HG02973 (cell line): ENCODE data around the gene PPP1R9A.
"Not testable (repeated sequence)": the region's sequence is repeated elsewhere in the genome, so short reads cannot be mapped to it uniquely, and the experiment has no call there.

Experiments
- ATAC-seq: cut with Tn5 transposase; IDR thresholded peaks from one replicate; pipeline ENCODE4 v1.9.1; 2021; ENCODE audit warnings: moderate library complexity; ENCODE audit not compliant: unreplicated experiment

PPP1R9A gene

GRCh38 chr7:94972296-94972695 lies 64.9 kb downstream of the PPP1R9A start:
- ATAC-seq: no peak

DNA sequence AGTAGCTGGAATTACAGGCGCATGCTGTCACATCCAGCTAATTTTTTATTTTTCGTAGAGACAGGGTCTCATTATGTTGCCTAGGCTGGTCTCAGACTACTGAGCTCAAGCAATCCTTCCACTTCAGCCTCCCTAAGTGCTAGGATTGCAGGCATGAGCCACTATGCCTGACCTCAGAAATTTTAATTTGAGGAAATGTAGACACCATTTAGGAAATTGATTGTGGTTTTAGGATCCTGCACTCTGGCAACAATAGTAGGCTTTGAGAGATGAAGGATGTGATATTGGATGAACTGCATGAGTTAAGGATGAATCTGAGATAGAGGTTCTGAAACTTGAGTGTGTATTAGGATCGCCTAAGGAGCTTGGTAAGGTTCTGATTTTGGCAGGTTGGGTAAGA lies 66.5 kb downstream of the PPP1R9A start:
- ATAC-seq: no peak

DNA sequence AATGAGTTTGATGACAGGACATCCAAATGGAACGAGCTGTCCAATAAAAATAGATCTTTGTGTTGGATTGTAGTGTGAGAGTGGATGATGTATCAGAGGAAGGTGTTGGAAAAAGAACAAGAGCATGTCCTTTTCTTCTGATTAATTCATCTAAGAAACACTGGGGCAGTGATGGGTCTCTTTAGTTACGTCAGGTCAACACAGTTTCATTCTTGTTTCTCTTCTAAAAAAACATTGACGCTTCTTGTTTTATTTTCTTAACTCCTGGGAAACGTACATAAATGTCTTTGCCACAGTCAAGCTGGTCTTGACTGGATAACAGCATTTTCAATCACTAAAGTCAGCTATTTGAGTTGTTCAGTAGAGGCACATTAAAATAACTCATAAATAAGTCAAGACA lies 67.0 kb downstream of the PPP1R9A start:
- no peak for ATAC-seq

GRCh38 chr7:94975336-94975735 lies 67.9 kb downstream of the PPP1R9A start:
- ATAC-seq: no peak

DNA sequence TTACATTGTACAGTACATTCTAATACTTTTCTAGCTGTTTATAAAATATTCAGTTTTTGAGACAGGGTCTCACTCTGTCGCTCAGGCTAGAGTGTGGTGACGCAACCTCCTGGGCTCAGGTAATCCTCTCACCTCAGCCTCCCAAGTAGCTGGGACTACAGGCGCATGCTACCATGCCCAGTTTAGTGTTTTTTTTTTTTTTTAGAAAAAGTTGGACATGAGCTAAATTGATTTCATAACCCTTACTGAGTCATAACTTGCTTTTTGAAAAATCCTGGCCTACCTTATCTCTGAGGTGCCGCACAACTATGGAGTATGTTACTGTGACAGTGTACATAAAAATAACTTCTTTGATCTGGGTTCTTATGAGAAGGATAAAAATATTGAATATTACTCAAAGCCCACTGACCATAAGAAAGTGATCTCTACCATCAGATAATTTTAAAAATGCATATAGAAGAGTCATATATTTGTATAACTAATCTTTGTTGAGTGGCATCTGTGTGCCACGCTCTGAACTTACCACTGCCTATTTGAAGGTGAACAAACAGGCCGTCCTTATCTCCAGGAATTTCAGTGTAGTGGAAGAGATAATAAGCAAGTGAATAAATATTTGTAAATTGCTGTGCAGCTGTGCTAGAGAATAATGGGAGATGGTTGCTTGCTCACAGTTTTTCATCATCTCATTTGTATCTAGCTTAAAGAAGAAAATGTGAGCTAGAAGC lies 73.2 kb downstream of the PPP1R9A start:
- ATAC-seq: no peak

- ATAC-seq: no peak
Observed at GRCh38 chr7:94995921-94996320, 88.5 kb downstream of the PPP1R9A start.

DNA sequence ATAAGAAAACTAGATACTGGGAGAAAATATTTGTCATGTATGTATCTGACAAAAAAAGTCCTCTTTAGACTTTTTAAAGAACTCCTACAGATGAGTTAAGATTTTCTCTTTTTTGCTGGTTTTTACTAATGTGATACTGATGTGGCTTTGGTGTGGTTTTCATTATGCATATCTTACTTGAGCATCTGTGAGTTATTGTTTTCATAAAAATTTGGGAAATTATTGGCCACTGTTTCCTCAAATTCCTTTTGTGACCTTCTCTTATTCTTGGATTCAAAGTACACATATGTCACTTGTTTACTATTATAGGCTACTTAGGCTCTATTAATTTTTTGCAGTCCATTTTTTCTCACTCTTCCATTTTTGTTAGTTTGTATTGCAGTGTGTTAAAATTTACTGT lies 89.0 kb downstream of the PPP1R9A start:
- ATAC-seq: no peak

- no peak for ATAC-seq
Observed at GRCh38 chr7:94997547-94997946, 90.2 kb downstream of the PPP1R9A start.

DNA sequence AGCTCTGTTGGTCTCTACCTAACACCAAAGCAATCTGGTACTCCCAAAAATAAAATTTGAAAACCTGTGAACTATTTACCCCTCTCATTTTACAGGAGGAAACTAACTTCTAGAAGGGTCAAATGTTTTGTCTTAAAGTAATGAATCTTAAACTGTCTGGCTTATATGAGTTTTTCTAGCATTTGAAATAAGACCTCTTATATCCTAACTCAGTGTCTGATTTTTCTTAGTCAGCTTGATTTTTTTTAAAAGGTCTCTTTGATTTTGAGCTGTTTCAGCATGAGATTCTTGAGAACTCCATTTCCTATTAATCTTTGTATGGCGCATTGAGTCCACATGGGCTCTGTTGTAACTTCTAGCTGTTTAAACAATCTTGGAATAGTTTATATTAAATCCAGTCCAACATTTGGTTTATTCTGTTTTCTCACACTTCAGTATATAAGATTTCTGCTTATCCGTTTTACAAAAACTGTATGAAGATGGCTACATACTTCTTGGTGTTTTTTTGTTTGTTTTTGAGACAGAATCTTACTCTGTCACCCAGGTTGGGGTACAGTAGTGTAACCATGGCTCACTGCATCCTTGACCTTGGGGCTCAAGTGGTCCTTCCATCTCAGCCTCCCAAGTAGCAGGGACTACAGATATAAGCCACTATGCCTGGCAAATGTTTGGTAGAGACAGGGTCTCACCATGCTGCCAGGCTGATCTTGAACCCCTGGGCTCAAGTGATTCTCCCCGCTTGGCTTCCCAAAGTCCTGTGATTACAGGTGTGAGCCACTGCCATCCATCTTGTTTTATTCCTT lies 91.1 kb downstream of the PPP1R9A start:
- no peak for ATAC-seq

GRCh38 chr7:94999069-94999351 lies 91.6 kb downstream of the PPP1R9A start:
- ATAC-seq: no peak

GRCh38 chr7:94999601-95000000 lies 92.2 kb downstream of the PPP1R9A start:
- not testable (repeated sequence) for ATAC-seq

DNA sequence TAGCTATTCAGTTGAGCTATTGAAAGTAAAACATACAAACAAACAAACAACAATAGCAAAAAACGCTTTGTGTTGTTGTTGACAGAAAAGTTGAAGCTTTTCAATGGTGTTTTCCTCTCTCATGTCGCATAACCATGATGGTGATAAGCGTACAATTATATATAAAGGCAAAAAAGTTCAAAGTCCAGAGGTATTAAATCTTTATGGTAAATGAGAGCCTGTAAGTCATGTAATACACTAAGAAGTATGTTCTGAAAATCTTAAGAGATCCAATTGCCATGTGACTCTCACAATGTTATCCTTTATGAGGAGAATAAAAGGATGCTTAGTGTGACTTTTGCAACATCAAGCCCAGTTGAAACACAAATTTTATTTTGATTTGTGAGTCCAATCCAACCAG lies 93.9 kb downstream of the PPP1R9A start:
- ATAC-seq: no peak

GRCh38 chr7:95001815-95002561 lies 94.6 kb downstream of the PPP1R9A start:
- ATAC-seq: no peak

DNA sequence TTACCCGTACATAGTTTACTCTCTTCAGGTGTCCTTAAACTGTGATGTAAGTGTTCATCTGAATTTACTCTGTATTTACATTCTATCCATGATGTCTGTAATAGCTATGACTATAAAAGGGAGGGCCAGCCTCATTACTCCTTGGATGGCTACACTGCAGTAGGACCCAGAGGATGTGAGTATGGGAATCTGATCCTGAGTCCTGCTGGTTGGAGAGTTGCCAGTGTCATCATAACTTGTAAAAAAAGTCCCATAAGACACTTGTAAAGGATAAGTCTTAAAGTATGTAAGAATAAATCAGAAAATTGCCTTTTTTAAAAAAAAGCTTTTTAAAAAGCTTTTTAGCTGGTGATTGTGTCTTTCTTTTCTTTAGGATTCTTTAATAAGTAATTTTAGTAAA lies 95.4 kb downstream of the PPP1R9A start:
- no peak for ATAC-seq

- ATAC-seq: no peak
Observed at GRCh38 chr7:95004618-95005247, 97.3 kb downstream of the PPP1R9A start.

DNA sequence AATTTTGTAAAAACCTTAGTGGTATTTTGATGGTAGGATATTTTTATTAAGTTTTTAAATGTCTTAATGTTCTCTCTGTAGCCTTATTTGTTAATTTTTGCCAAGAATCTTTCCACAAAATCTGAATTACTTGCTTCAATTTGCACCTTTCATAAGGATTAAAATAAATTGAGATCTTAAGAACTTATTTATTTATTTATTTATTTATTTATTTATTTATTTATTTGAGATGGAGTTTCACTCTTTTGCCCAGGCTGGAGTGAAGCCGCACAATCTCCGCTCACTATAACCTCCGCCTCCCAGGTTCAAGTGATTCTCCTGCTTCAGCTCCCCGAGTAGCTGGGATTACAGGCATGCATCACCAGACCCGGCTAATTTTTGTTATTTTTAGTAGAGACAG lies 98.6 kb downstream of the PPP1R9A start:
- ATAC-seq: no peak

DNA sequence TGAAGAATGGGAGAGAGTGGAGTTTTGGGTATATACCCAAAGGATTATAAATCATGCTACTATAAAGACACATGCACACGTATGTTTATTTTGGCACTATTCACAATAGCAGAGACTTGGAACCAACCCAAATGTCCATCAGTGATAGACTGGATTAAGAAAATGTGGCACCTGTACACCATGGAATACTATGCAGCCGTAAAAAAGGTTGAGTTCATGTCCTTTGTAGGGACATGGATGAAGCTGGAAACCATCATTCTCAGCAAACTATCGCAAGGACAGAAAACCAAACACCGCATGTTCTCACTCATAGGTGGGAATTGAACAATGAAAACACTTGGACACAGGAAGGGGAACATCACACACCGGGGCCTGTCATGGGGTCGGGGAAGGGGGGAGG lies 101.4 kb downstream of the PPP1R9A start:
- ATAC-seq: not testable (repeated sequence)

GRCh38 chr7:95011146-95011928 lies 103.9 kb downstream of the PPP1R9A start:
- ATAC-seq: no peak

GRCh38 chr7:95011995-95012394 lies 104.6 kb downstream of the PPP1R9A start:
- no peak for ATAC-seq

DNA sequence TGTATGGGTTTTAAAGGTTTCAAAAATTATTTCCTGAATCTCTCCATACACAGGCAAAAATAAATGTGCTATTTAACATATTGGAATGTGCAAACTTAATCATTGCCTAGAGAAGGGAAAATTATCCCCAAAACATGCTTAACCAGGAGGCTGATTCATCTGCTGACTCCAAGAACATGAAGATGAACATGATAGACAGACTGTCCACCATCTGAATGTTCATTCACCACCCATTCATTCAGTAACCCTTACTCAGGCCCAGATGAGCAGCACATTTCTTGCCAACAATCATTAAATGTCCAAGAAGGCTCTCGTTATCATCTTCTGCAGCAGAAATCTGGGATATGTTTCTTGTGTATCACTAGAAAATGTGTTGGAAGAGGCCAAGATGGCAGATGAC lies 110.6 kb downstream of the PPP1R9A start:
- no peak for ATAC-seq

DNA sequence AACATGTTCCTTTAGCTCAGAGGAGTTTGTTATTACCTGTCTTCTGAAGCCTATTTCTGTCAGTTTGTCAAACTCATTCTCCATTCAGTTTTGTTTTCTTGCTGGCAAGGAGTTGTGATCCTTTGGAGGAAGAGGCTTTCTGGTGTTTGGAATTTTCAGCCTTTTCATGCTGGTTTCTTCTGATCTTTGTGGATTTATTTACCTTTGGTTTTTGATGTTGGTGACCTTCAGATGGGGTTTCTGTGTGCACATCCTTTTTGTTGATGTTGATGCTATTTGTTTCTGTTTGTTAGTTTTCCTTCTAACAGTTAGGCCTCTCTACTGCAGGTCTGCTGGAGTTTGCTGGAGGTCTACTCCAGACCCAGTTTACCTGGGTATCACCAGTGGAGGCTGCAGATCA lies 118.6 kb downstream of the PPP1R9A start:
- no peak for ATAC-seq
